Epidermal melanocyte (primary cell): ENCODE data around the gene MOCS3.

ENCODE experiments used
- DNase-seq: peaks from one replicate; pipeline ENCODE4 v3.0.0; 2011; ENCODE audit warnings: low spot score; ENCODE audit not compliant: insufficient read length

MOCS3 gene

GRCh38 chr20:51009303-51010042 is 50.9 kb downstream of the MOCS3 start:
- DNase-seq, result no peak

GRCh38 chr20:51010043-51010365 is 51.4 kb downstream of the MOCS3 start:
- DNase-seq, result no peak

- no peak for DNase-seq
Observed at GRCh38 chr20:51010932-51011331, 52.3 kb downstream of the MOCS3 start.

GRCh38 chr20:51011479-51011878 is 52.9 kb downstream of the MOCS3 start:
- DNase-seq, result no peak

- no peak for DNase-seq
Observed at GRCh38 chr20:51012357-51012756, 53.7 kb downstream of the MOCS3 start.
